ENCODE results near the gene CDHR3. TPM values are rescaled to one million over a fixed set of nuclear protein-coding genes. Genes with fewer than 3 reads are reported as not detected.

Gene CDHR3
- total and polyA plus RNA-seq, 2 donors (not counting 3 experiments of a cell fraction or from before 2014, with no cell fraction given), result 0.46 to 2.3 TPM

DNA sequence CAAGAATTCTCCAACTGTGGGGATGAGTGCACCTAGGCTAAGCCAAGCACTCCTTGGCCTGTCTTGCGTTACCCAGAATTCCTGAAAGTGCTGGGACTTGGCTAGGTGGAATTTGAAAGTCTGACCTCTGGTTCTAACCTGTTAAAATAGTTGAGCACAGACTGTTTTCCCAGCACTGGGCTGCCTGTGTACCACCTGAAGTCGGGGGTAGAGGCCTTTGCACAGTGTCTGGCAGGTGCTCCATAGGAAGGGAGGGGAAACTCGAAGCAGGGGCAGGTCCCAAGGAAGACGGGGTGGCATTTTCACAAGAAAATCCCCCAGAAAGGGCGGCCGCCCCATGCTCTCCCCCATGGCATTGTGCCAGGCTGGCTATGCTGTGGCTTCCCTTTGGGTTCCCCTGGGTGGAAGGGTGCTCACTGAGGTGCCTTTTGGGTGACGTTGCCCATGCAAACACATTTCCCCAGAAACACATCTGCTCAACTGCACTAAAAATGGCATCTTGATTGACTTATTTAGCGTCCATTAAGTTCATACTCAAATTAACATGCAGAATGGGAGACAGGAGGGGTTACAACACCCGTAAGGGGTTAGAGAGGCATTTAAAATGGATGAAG is 86.2 kb downstream of the CDHR3 start:
- no peak for TF ChIP-seq JUN (IDR thresholded peaks at IDR 0.05; ENCODE audit: borderline replicate concordance, insufficient read depth, insufficient read length, low read depth)
- TF ChIP-seq GATA2 (IDR thresholded peaks at IDR 0.05; ENCODE audit: insufficient read depth, insufficient read length, low read depth, low read length), result no peak
- no peak for TF ChIP-seq MAX (IDR thresholded peaks at IDR 0.05; ENCODE audit: insufficient read depth, insufficient read length)
- no peak for TF ChIP-seq FOS (IDR thresholded peaks at IDR 0.05; ENCODE audit: borderline replicate concordance, insufficient read depth, low read length)
- TF ChIP-seq MYC (IDR thresholded peaks at IDR 0.05; ENCODE audit: low read depth, low read length), result no peak
- no peak for TF ChIP-seq POLR2A (IDR thresholded peaks at IDR 0.05; ENCODE audit: low read depth, low read length)
- TF ChIP-seq, protein P1, sequence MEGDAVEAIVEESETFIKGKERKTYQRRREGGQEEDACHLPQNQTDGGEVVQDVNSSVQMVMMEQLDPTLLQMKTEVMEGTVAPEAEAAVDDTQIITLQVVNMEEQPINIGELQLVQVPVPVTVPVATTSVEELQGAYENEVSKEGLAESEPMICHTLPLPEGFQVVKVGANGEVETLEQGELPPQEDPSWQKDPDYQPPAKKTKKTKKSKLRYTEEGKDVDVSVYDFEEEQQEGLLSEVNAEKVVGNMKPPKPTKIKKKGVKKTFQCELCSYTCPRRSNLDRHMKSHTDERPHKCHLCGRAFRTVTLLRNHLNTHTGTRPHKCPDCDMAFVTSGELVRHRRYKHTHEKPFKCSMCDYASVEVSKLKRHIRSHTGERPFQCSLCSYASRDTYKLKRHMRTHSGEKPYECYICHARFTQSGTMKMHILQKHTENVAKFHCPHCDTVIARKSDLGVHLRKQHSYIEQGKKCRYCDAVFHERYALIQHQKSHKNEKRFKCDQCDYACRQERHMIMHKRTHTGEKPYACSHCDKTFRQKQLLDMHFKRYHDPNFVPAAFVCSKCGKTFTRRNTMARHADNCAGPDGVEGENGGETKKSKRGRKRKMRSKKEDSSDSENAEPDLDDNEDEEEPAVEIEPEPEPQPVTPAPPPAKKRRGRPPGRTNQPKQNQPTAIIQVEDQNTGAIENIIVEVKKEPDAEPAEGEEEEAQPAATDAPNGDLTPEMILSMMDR (IDR thresholded peaks at IDR 0.05; ENCODE audit: extremely low read depth in 1 of 2, insufficient read depth in 1 of 2, low read depth in 1 of 2, low read length in 2 of 2), result no peak
- no peak for TF ChIP-seq POLR2AphosphoS5 (IDR thresholded peaks at IDR 0.05; ENCODE audit: insufficient read depth, low read depth, low read length)
- TF ChIP-seq EZH2 (IDR thresholded peaks at IDR 0.05; ENCODE audit: borderline replicate concordance, low read depth, low read length, severe bottlenecking), result no peak
- Histone ChIP-seq H3K27me3 (ENCODE audit: control insufficient read depth in 2 of 2, insufficient read depth in 2 of 2, low read length in 2 of 2) (peaks cover 20 to 22% of the 10 kb centered on the region in 2 experiments), H3K4me1 (ENCODE audit: control insufficient read depth, extremely low read depth, insufficient read depth, low read length) (no peaks in the 10 kb centered on the region), H3K9me3 (replicated peaks; ENCODE audit: control insufficient read depth, insufficient read depth, low read length) (no peaks in the 10 kb centered on the region), H4K20me1 (replicated peaks; ENCODE audit: control insufficient read depth, extremely low read depth, insufficient read depth, low read length) (no peaks in the 10 kb centered on the region), H2AFZ (ENCODE audit: low read depth, low read length) (no peak overlapping the region), H3K79me2 (ENCODE audit: control insufficient read depth, insufficient read depth, low read length) (no peaks in the 10 kb centered on the region), H3K4me3 (replicated peaks in 1 of 3; ENCODE audit: insufficient read depth in 1 of 3, low read depth in 1 of 3, low read length in 3 of 3) (no peak overlapping the region), H3K9ac (replicated peaks; ENCODE audit: extremely low read depth, insufficient read depth, low read length) (no peak overlapping the region), H3K27ac (ENCODE audit: insufficient read depth, low read depth, low read length) (no peak overlapping the region), H3K9me1 (replicated peaks; ENCODE audit: control insufficient read depth, extremely low read depth, insufficient read depth, low read length) (no peaks in the 10 kb centered on the region), H3K4me2 (ENCODE audit: insufficient read depth, low read length) (no peak overlapping the region), H3K36me3 (ENCODE audit: control insufficient read depth in 2 of 2, extremely low read depth in 1 of 2, insufficient read depth in 2 of 2, low read length in 2 of 2) (no peaks in the 10 kb centered on the region)
- DNase-seq (ENCODE audit: low read depth, low spot score) (no peak), FAIRE-seq (no peak)
- CTCF ChIA-PET, result interaction anchor here (1.1 to 3.1 kb wide), 3 partner anchors 8 to 285 kb away, joined by 3 to 25 read pairs (median 4); no protein-coding TSS in a partner anchor
- no TSS peak for BruUV-seq (replicated peaks)
- POLR2A ChIA-PET, result no interaction called here
- intact Hi-C loops (cut with micrococcal nuclease), result loop anchor here (10.0 kb wide), 1 partner anchor 644 kb away; no protein-coding TSS in a partner anchor
- dilution Hi-C loops (cut with MboI; ENCODE audit: extremely low pct_ligation_motif_present, low sequenced_read_pairs), result no loop called here

Data from endothelial cell of umbilical vein (primary cell).